Type B pancreatic cell (in vitro differentiated cells): Measurements from ENCODE around the gene A3GALT2. TPM values are rescaled to one million over a fixed set of nuclear protein-coding genes. Genes with fewer than 3 reads are reported as not detected.
"Not testable (repeated sequence)": the region's sequence is repeated elsewhere in the genome, so short reads cannot be mapped to it uniquely, and the experiment has no call there.

Experiments
- DNase-seq: peaks from one replicate; pipeline ENCODE4 v3.0.0; 2021; ENCODE audit warnings: mixed read lengths; ENCODE audit not compliant: unreplicated experiment; ENCODE audit errors: extremely low spot score
- H3K27ac Mint-ChIP-seq: 2 replicates; pipeline ENCODE4 v1.8.0; 2021; ENCODE audit warnings: mild to moderate bottlenecking, mixed read lengths
- H3K27me3 Mint-ChIP-seq: 2 replicates; pipeline ENCODE4 v1.8.0; 2021; ENCODE audit warnings: mixed read lengths
- H3K36me3 Mint-ChIP-seq: 2 replicates; pipeline ENCODE4 v1.8.0; 2021; ENCODE audit warnings: mixed read lengths
- H3K4me1 Mint-ChIP-seq: one replicate; pipeline ENCODE4 v1.8.0; 2021; ENCODE audit warnings: mixed read lengths; ENCODE audit not compliant: unreplicated experiment
- H3K4me3 Mint-ChIP-seq: 2 replicates; pipeline ENCODE4 v1.8.0; 2021; ENCODE audit warnings: mild to moderate bottlenecking, mixed read lengths
- H3K9me3 Mint-ChIP-seq: 2 replicates; pipeline ENCODE4 v1.8.0; 2021; ENCODE audit warnings: mixed read lengths
- CTCF ChIP-seq: fragments of 200-600 bp; sonication (generic); conservative IDR thresholded peaks from 2 replicates; pipeline ENCODE4 v1.5.0; 2021; ENCODE audit warnings: antibody characterized with exemption, mild to moderate bottlenecking
- total RNA-seq: library from RNA; stranded (reverse); gene quantifications from 2 replicates; pipeline ENCODE4 v1.2.1, GENCODE V29; 2021; ENCODE audit warnings: low replicate concordance

The A3GALT2 gene
- total RNA-seq, 1 donor from 2014 or later, result 0.29 TPM

GRCh38 chr1:33317354-33317753 lies 3.5 kb downstream of the A3GALT2 start:
- Mint-ChIP-seq H3K4me1 (peaks cover 14% of the 10 kb centered on the region), H3K27me3 (no peaks in the 10 kb centered on the region), H3K4me3 (no peak overlapping the region), H3K36me3 (no peaks in the 10 kb centered on the region), H3K9me3 (no peaks in the 10 kb centered on the region), H3K27ac (no peak overlapping the region)
- DNase-seq, result no peak
- TF ChIP-seq CTCF, result no peak

- no peak for DNase-seq
- no peak overlapping the region for H3K4me3 Mint-ChIP-seq
- no peaks in the 10 kb centered on the region for H3K36me3 Mint-ChIP-seq
- H3K27ac Mint-ChIP-seq, result no peak overlapping the region
- no peaks in the 10 kb centered on the region for H3K9me3 Mint-ChIP-seq
- peaks cover 14% of the 10 kb centered on the region for H3K4me1 Mint-ChIP-seq
- no peak for TF ChIP-seq CTCF
- no peaks in the 10 kb centered on the region for H3K27me3 Mint-ChIP-seq
Measured at GRCh38 chr1:33316601-33317000, 4.3 kb downstream of the A3GALT2 start.

GRCh38 chr1:33314416-33314815 lies 6.5 kb downstream of the A3GALT2 start:
- Mint-ChIP-seq H3K9me3 (no peaks in the 10 kb centered on the region), H3K27ac (no peak overlapping the region), H3K36me3 (no peaks in the 10 kb centered on the region), H3K27me3 (no peaks in the 10 kb centered on the region), H3K4me3 (no peak overlapping the region), H3K4me1 (peaks cover 14% of the 10 kb centered on the region)
- DNase-seq, result no peak
- no peak for TF ChIP-seq CTCF

GRCh38 chr1:33312413-33312749 lies 8.5 kb downstream of the A3GALT2 start:
- Mint-ChIP-seq H3K27me3 (no peaks in the 10 kb centered on the region), H3K4me3 (no peak overlapping the region), H3K9me3 (no peaks in the 10 kb centered on the region), H3K36me3 (no peaks in the 10 kb centered on the region), H3K4me1 (peaks cover 9% of the 10 kb centered on the region), H3K27ac (no peak overlapping the region)
- TF ChIP-seq CTCF, result no peak
- DNase-seq, result no peak

- H3K4me3 Mint-ChIP-seq, result no peak overlapping the region
- no peaks in the 10 kb centered on the region for H3K36me3 Mint-ChIP-seq
- no peaks in the 10 kb centered on the region for H3K9me3 Mint-ChIP-seq
- H3K4me1 Mint-ChIP-seq, result peaks cover 9% of the 10 kb centered on the region
- H3K27ac Mint-ChIP-seq, result no peak overlapping the region
- H3K27me3 Mint-ChIP-seq, result no peaks in the 10 kb centered on the region
- no peak for DNase-seq
- no peak for TF ChIP-seq CTCF
Measured at GRCh38 chr1:33311706-33312412, 9.0 kb downstream of the A3GALT2 start.

- DNase-seq, result no peak
- H3K9me3 Mint-ChIP-seq, result no peaks in the 10 kb centered on the region
- H3K27ac Mint-ChIP-seq, result no peak overlapping the region
- peaks cover 8% of the 10 kb centered on the region for H3K4me1 Mint-ChIP-seq
- TF ChIP-seq CTCF, result no peak
- peaks cover 3% of the 10 kb centered on the region for H3K27me3 Mint-ChIP-seq
- no peaks in the 10 kb centered on the region for H3K36me3 Mint-ChIP-seq
- H3K4me3 Mint-ChIP-seq, result no peak overlapping the region
Measured at GRCh38 chr1:33310702-33311101, 10.2 kb downstream of the A3GALT2 start.

- not testable (repeated sequence) for H3K9me3 Mint-ChIP-seq, H3K27me3 Mint-ChIP-seq, H3K4me1 Mint-ChIP-seq, H3K36me3 Mint-ChIP-seq, DNase-seq, H3K27ac Mint-ChIP-seq, H3K4me3 Mint-ChIP-seq
Measured at GRCh38 chr1:33309351-33309750, 11.5 kb downstream of the A3GALT2 start.
